A549 treated with AZD2906 at 1 μM for 4 hours (cell line): Measurements from ENCODE around the gene VPS18. TPM values are rescaled to one million over a fixed set of nuclear protein-coding genes. Genes with fewer than 3 reads are reported as not detected.

Source experiments
- total RNA-seq: library from RNA; stranded (reverse); fragments of 200-300 nt; extraction: Qiagen RNA extraction; gene quantifications from 5 replicates; pipeline ENCODE4 v1.2.3, GENCODE V29; 2022

The VPS18 gene
- 21.3 to 23.1 TPM (median 22.5 TPM) in 5 replicates for total RNA-seq

GRCh38 chr15:40893733-40894680 lies at the start of gene VPS18:
Gene VPS18 (plus strand): TSS chr15:40894450. CDS start chr15:40894769, 319 bp downstream.

GRCh38 chr15:40873694-40874561 lies 20.3 kb upstream of the VPS18 start, which contains the start of gene RHOV:
Gene RHOV (minus strand): TSS chr15:40874234. CDS start chr15:40874139, 95 bp downstream.

GRCh38 chr15:40928821-40929659 lies 34.8 kb downstream of the VPS18 start, which contains the start of gene DLL4:
Gene DLL4 (plus strand): TSS chr15:40929340. CDS start chr15:40929669, 329 bp downstream.

GRCh38 chr15:40952901-40953712 lies 58.9 kb downstream of the VPS18 start, which contains the start of gene CHAC1:
Gene CHAC1 (plus strand): TSS chr15:40953471. CDS start chr15:40953584, 113 bp downstream.

Other genes starting within 250 kb of the VPS18 start
- 17.9 to 21.0 TPM (median 20.6 TPM) in 5 replicates for gene RAD51, start 199.3 kb upstream of the VPS18 start, total RNA-seq
- 20.7 to 22.6 TPM (median 21.8 TPM) in 5 replicates for gene RMDN3, start 139.2 kb upstream of the VPS18 start, total RNA-seq
- 7.1 to 9.5 TPM (median 8.3 TPM) in 5 replicates for gene GCHFR, start 130.4 kb upstream of the VPS18 start, total RNA-seq
- 0.03 to 0.06 TPM (median 0.04 TPM) in 4 of 5 replicates, not detected in the other for gene C15orf62, start 124.5 kb upstream of the VPS18 start, total RNA-seq
- gene ZFYVE19, start 87.4 kb upstream of the VPS18 start, total RNA-seq: 15.4 to 18.5 TPM (median 17.0 TPM) in 5 replicates
- gene DNAJC17, start 87.0 kb upstream of the VPS18 start, total RNA-seq: 19.6 to 25.2 TPM (median 23.2 TPM) in 5 replicates
- gene PPP1R14D, start 65.7 kb upstream of the VPS18 start, total RNA-seq: 0.14 to 0.21 TPM (median 0.17 TPM) in 3 of 5 replicates, not detected in the others
- gene SPINT1, start 50.4 kb upstream of the VPS18 start, total RNA-seq: 0.55 to 1.1 TPM (median 0.73 TPM) in 5 replicates
- 2.9 to 4.4 TPM (median 3.7 TPM) in 5 replicates for gene RHOV, start 20.2 kb upstream of the VPS18 start, total RNA-seq
- 2.0 to 2.9 TPM (median 2.5 TPM) in 5 replicates for gene DLL4, start 34.9 kb downstream of the VPS18 start, total RNA-seq
- 5.7 to 14.5 TPM (median 9.2 TPM) in 5 replicates for gene CHAC1, start 59.0 kb downstream of the VPS18 start, total RNA-seq
- gene INO80, start 221.8 kb downstream of the VPS18 start, total RNA-seq: 12.8 to 15.8 TPM (median 13.5 TPM) in 5 replicates